PC-9 (cell line): ENCODE results near the gene TMEM86A.

Experiments used
- EZH2 ChIP-seq: fragments of 200-600 bp; sonication (generic); IDR thresholded peaks from 2 replicates; pipeline ENCODE4 v1.8.0; 2017; ENCODE audit warnings: antibody characterized with exemption, low read depth
- TF ChIP-seq, protein P1 (sequence below): fragments of 200-600 bp; sonication (generic); conservative IDR thresholded peaks from 2 replicates; pipeline ENCODE4 v1.6.1; 2017; ENCODE audit warnings: mixed run types, antibody characterized with exemption, mild to moderate bottlenecking, moderate library complexity

DNA sequence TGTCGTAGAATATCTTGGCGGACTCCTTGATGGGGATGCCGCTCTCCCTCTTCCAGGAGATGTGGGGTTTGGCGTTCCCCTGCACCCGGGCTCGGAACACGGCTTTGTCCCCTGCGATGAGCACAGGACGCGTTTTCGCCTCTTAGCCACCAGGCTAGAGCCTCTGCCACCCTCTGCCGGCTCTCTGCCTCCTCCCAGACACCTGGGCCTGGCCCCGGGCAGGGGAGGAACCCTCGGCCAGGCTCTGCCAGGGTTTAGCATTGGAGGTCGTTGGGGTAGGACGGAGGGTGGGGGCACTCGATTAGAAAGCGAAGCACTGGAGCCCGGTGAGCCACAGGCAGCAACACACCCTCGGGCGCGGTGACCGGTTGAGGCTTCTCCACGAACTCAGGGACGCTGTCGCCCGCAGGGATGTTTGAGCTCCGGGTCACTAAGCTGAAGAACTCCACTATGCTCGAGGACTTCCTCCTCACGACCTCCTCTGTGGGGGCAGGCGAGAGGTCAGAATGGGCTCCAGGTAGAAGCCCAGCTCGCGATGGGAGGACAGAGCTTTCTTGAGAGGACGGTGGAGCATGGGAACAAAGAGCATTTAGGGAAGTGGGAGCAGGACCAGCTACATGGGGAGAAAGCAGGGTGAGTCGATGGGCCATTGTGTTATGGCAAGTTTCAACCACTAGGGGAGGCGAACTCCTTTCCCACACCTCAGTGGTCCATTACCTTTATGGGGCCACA lies 23.1 kb downstream of the TMEM86A start:
- TF ChIP-seq, protein P1, sequence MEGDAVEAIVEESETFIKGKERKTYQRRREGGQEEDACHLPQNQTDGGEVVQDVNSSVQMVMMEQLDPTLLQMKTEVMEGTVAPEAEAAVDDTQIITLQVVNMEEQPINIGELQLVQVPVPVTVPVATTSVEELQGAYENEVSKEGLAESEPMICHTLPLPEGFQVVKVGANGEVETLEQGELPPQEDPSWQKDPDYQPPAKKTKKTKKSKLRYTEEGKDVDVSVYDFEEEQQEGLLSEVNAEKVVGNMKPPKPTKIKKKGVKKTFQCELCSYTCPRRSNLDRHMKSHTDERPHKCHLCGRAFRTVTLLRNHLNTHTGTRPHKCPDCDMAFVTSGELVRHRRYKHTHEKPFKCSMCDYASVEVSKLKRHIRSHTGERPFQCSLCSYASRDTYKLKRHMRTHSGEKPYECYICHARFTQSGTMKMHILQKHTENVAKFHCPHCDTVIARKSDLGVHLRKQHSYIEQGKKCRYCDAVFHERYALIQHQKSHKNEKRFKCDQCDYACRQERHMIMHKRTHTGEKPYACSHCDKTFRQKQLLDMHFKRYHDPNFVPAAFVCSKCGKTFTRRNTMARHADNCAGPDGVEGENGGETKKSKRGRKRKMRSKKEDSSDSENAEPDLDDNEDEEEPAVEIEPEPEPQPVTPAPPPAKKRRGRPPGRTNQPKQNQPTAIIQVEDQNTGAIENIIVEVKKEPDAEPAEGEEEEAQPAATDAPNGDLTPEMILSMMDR, result peak; percentile 88
- TF ChIP-seq EZH2, result no peak
